ENCODE results near the gene LAG3.

- TF ChIP-seq POLR2A (IDR thresholded peaks at IDR 0.05; ENCODE audit: borderline replicate concordance, extremely low read depth, insufficient read depth, insufficient read length) (no peak), CEBPB (IDR thresholded peaks at IDR 0.05; ENCODE audit: low read depth) (no peak)
- TF ChIP-seq, protein P1, sequence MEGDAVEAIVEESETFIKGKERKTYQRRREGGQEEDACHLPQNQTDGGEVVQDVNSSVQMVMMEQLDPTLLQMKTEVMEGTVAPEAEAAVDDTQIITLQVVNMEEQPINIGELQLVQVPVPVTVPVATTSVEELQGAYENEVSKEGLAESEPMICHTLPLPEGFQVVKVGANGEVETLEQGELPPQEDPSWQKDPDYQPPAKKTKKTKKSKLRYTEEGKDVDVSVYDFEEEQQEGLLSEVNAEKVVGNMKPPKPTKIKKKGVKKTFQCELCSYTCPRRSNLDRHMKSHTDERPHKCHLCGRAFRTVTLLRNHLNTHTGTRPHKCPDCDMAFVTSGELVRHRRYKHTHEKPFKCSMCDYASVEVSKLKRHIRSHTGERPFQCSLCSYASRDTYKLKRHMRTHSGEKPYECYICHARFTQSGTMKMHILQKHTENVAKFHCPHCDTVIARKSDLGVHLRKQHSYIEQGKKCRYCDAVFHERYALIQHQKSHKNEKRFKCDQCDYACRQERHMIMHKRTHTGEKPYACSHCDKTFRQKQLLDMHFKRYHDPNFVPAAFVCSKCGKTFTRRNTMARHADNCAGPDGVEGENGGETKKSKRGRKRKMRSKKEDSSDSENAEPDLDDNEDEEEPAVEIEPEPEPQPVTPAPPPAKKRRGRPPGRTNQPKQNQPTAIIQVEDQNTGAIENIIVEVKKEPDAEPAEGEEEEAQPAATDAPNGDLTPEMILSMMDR (IDR thresholded peaks at IDR 0.05 in 2 of 3, conservative IDR thresholded peaks at IDR 0.05 in 1 of 3; ENCODE audit: borderline replicate concordance in 1 of 3, insufficient read depth in 1 of 3, low read depth in 2 of 3, low read length in 2 of 3): peak; percentile 95; a peak in 2 of 6 replicates
Observed at GRCh38 chr12:6753772-6754356, 18.5 kb upstream of the LAG3 start.

Data from HCT116 (cell line).